Measurements from ENCODE around the gene CES5A.

DNA sequence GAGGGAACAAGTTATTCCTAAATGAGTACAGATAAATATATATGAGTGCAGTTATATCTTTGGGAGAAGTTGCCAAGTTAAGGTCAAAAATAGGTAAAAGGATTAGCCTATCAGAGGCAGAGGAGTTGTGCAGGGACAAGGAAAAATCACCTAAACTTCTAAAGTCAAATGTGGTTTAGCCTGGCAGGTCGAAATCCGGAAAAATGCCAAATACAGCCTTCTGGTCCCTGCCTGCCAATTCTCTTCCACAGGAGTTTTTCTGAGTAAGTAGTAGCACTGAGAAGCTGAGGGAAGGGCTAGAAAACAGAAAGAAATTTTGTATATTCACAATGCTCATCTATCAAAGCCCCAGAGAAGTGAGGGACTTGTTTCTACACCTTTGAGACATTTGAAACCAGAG, 17.6 kb upstream of the CES5A start:
- TF ChIP-seq, protein P1, sequence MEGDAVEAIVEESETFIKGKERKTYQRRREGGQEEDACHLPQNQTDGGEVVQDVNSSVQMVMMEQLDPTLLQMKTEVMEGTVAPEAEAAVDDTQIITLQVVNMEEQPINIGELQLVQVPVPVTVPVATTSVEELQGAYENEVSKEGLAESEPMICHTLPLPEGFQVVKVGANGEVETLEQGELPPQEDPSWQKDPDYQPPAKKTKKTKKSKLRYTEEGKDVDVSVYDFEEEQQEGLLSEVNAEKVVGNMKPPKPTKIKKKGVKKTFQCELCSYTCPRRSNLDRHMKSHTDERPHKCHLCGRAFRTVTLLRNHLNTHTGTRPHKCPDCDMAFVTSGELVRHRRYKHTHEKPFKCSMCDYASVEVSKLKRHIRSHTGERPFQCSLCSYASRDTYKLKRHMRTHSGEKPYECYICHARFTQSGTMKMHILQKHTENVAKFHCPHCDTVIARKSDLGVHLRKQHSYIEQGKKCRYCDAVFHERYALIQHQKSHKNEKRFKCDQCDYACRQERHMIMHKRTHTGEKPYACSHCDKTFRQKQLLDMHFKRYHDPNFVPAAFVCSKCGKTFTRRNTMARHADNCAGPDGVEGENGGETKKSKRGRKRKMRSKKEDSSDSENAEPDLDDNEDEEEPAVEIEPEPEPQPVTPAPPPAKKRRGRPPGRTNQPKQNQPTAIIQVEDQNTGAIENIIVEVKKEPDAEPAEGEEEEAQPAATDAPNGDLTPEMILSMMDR (IDR thresholded peaks at IDR 0.05): no peak
- TF ChIP-seq EP300 (IDR thresholded peaks at IDR 0.05): no peak
